Glomerular visceral epithelial cell (primary cell): ENCODE data around the gene OAS3.
A peak's percentile ranks its signal among the peaks of the same experiment; 100 is the strongest.
"Not testable (repeated sequence)": the region's sequence is repeated elsewhere in the genome, so short reads cannot be mapped to it uniquely, and the experiment has no call there.

Source experiments
- DNase-seq: peaks from one replicate; pipeline ENCODE4 v3.0.0-alpha.2; 2016; ENCODE audit errors: extremely low spot score

Gene OAS3

DNA sequence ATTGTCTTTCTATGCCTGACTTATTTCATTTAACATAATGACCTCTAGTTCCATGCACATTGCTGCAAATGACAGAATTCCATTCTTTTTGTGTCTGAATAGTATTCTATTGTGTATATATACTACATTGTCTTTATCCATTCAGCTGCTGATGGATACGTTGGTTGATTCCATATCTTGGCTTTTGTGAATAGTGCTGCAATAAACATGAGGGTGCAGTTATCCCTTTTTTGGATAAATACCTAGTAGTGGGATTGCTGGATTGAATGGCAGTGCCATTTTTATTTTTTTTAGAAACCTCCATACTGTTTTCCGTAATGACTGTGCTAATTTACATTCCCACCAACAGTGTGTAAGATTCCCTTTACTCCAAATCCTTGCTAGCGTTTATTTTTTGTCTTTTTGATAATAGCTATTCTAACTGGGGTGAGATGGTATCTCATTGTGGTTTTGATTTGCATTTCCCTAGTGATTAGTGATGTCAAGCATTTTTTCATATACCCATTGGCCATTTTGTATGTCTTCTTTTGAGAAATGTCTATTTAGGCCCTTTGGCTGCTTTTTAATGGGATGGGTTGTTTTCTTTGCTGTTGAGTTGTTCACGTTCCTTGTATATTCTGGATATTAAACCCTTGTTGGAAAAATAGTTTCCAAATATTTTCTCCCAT, 42.4 kb downstream of the OAS3 start:
- DNase-seq: no peak

DNA sequence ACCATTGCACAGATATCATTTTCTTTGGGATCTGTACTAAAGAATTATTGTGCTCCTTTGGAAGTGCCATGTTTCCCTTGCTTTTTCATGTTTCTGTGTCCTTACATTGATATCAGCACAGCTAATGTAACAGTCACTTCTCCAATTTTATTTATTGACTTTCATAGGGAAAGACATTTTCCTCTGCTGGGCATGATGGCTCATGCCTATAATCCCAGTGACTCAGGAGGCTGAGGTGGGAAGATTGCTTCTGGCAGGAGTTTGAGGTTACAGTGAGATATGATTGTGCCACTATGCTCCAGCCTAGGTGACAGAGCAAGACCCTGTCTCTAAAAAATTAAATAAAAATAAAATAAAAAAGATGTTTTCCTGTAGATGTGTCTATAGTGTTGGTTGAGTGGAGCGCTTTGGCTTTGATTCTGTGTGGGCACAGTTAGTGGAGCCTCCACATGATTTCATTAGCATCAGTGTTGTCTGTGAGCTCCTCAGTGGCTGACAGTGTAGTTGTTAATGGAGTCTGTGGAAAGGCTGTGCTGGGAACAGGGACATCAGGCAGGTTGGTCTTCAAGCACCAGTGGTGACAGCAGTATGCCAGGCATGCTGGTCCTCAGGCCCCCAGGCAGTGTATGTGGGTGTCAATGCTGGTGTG, 47.5 kb downstream of the OAS3 start:
- no peak for DNase-seq

DNA sequence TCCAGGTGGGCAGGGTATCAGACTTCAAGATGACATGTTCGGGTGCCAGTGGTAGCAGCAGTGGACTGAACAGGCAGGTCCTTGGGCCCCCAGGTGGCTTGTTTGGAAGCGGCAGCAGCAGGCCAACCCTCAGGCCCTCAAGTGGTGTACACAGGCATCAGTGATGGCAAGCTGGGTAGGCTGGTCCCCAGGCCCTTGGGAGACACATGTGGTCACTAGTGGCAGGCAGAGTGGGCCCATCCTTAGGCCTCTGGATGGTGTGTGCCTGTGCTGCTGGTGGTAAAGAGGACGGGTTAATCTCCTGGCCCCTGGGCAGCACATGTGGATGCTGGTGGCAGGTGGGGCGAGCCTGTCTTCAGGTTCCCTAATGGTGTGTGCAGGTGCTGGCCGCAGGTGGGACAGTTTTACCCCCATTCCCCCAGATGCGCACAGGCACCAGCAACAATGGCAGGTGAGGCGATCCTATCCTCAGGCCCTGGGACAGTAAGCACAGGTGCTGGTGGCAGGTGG, 48.1 kb downstream of the OAS3 start:
- DNase-seq: no peak

DNA sequence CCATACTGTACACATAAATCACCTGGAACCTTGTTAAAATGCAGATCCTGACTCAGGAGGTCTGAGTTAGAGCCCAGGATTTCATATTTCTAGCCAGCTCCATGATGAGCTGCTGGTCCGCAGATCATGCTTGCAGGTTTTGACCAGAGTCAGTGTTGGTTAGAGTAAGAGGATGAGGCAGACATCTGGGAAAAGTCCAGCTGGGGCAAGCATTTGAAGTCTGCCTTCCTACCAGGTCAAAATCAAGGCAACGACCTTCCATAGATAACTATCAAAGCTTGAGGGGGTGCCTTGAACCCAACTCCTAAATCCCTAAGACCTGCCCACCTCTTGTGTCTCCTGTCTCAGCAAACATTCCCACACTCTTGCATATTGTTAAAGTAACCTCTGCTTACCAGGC, 49.3 kb downstream of the OAS3 start:
- DNase-seq: no peak

DNA sequence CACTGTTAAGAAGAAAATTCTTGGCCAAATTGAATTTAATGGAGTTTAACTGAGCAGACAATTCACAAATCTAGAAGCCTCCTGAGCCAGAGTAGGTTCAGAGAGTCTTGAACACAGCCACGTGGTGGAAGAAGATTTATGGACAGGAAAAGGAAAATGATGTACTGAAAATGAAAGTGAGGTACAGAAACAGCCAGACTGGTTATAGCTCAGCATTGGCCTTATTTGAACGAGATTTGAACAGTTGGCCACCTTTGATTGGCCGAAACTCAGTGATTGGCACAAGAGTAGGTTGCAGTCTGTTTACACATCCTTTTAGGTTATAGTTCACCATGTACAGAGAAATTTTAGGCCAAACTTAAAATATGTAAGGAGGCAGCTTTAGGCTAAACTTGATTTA, 50.0 kb downstream of the OAS3 start:
- DNase-seq: no peak

DNA sequence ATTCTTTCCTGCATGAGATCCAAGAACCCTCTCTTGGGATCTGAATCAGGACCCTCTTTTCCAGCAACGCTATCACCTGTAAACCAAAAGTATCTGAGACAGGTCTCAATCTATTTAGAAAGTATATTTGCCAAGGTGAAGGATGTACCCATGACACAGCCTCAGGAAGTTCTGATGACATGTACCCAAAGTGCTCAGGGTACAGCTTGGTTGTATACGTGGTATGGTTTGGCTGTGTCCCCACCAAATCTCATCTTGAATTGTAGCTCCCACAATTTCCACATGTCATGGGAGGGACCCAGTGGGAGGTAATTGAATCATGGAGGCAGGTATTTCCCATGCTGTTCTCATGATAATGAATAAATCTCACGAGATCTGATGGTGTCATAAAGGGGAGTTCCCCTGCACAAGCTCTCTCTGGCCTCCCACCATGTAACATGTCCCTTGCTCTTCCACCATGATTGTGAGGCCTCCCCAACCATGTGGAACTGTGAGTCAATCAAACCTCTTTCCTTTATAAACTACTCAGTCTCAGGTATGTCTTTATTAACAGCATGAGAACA, 50.6 kb downstream of the OAS3 start:
- not testable (repeated sequence) for DNase-seq

DNA sequence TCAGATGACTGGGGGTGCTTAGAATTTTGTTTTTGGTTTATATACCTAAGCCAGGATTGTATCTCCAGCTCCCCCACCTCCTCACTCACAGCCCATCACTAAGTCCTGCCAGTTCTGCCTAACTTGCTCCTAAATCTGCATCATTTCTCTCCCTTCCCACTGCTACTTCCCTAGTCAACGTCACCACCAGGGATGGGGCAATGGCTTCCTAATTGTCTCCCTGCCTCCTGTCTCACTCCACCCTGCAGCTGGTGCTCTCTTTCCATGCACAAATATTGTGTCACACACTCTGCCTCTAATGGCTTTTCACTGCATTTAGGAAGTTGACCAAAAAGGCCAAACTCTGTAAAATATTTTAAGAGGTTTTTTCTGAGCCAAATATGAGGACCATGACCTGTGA, 51.5 kb downstream of the OAS3 start:
- no peak for DNase-seq

DNA sequence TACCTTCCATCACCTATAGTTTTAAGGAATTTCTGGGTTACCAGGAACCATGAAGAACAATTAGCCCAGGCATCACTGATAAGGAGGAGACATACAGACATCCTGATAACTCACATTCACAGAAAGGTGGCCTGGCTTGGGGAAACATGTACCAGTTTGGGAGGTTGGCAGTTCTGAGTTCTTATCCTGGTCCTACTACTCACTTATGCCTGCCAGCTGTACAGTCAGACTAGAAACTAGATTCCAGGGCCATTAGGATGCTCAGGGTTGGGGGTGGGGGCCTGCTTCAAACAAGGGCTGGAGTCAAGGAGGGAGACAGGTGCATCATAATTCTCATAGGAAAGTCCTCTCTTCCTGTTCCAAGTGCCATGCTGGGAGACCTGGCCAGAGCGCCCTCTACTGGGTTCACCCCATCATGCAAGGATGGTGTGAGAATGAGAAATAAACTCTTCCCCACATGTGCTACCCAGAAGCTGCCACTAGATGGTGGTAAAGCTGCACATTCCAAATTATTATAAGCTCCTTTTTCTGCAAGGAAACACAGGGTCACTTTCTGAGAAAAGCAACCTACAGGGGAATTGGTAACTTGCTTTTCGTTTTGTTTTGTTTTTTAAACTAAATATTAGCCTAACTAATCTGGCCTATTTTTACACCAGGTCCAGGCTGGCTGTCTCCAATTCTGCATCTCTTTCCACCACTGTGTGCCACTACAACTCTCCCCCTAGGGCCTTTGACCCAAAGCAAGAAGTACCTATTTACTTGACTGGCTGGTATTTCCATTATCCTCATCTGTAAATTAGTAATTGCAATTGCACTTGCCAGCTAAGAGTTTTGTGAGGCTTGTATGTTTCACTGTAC, 54.5 kb downstream of the OAS3 start:
- peak; percentile 60 for DNase-seq

DNA sequence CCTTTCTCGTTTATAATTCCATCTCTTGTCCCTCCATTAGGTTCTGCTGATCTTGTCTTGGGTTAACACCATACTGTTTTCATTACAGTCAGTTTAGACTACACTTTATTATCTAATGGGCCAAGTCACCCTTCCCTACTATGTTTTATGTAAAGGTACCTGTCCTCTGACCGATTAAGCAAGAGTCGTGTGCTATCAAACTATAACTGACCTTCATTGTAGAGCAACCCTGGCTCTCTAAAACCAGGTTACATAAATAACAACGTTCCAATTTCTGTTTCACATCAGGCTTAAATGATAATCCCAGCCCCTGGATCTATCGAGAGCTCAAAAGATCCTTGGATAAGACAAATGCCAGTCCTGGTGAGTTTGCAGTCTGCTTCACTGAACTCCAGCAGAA, 56.7 kb downstream of the OAS3 start:
- no peak for DNase-seq

DNA sequence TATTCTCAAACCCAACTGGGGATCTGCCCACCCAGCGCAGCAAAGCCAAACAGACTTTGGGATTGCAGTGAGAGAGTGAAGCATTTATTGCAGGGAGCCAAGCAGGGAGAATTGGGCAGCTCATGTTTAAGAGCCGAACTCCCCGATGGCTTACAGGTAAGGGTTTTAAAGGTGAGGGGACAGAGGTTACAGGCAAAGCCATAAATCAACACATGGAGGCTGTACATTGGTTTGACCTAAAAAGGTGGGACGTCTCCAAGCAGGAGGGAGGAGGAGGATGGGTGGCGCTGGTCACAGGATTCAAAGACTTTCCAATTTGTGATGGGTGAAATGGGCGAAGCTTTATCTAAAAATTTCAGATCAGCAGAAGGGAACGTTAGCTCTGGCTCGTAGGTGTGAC, 58.2 kb downstream of the OAS3 start:
- DNase-seq: no peak

DNA sequence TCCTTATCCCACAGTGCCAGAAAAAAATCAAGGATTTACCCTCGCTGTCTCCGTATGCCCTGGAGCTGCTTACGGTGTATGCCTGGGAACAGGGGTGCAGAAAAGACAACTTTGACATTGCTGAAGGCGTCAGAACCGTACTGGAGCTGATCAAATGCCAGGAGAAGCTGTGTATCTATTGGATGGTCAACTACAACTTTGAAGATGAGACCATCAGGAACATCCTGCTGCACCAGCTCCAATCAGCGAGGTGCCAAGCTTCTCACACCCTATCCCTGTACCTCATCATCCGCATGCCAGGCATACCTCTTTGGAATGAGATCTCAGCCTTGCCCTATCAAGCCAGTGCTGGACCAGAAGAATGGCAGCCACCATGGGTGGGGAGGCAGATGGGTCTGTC, 59.2 kb downstream of the OAS3 start:
- DNase-seq: no peak

DNA sequence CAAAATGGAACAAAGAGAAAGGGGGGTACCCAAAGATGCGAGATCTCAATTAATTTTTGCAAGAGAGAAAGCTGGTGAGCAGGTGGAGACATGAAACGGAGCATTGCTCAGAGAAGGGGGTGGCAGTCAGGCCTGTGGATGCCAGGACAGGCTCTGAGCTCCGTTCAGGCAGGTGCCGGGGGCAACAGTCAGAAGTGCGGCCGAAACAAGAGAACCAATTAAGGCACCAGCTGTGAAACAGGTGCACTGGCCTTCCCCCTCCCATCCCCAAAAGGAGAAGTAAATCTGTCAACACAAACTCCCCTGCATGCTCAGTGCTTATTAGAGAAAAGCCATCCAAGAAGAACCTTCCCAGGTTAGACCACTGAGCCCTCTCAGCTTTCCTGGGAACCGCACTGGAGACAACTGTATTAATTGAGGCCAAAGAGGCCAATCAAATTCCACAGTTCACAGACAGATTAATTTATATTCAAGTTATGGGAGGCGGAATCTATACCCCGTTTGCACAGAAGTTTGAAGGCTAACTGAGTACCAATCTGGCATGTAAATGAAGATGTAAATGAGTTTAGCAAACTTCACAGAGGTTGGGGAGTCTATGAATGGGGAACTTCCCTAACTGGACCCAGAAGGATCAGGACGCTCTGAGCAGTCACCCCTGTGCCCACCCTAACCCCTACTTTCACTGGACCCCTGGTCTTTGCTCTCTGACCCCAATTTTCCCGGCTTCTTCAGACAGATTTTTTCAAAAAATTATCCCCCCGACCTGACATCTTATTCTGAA, 60.9 kb downstream of the OAS3 start:
- no peak for DNase-seq

DNA sequence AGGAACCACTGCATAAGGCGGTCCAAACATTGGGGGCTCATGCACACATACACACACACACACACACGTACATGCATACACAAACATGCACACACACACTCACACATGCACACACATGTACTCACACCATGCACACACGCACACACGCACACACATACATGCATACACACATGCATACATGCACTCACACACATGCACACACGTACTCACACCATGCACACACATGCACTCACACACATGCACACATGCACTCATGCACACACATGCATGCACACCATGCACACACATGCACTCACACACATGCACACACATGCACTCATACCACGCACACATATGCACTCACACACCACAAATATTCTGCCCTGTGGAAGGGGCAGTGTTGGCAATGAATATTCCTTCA, 62.2 kb downstream of the OAS3 start:
- DNase-seq: no peak

DNA sequence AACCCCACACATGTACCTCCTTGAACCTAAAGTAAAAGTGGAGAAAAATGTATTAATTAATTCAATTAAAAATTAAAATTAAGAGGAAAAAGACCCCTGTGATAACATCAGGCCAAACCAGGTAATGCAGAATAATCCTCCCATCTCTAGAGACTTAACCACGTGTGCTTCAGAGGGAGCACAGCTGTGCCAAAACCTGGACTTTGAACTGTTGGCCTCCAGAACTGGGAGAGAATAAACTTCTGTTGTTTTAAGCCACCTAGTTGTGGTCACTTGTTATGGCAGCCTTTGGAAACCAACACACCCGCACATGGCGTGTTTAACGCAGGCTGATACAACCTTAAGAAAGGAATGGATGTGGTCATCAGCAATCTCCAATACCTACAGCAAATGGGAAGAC, 63.9 kb downstream of the OAS3 start:
- no peak for DNase-seq

DNA sequence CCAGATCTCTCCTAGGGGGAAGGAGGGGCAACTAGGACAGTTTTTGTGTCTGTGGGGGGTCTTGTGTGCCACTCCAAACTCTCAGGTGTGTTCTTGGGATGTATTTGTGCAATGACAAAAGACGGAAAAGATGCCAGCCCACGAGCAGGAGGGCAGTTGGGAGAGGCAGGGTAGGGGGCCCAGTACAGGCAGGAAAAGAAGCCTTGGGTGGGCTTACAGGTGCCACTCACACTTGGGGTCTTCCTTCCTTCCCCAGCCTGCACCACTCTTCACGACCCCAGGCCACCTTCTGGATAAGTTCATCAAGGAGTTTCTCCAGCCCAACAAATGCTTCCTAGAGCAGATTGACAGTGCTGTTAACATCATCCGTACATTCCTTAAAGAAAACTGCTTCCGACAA, 64.4 kb downstream of the OAS3 start:
- DNase-seq: no peak

DNA sequence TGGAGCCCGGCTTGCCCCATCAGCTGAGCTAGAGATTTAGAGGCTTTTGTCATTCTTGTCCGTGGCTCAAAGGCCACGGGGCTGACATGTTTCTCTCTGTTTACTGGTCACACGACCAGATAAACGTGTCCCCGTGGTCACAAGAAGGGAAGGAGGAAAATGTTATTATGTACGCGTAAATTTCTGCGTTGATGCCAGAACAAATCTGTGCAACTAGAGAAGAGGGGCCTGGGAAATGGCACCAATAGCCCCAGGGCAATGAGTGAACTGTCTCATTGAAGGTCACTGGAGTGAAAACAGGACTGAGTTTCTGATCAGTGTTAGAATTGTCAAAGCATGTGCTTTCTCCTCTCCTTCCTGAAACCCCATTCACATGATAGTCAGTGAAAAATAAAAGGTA, 65.4 kb downstream of the OAS3 start:
- DNase-seq: no peak

DNA sequence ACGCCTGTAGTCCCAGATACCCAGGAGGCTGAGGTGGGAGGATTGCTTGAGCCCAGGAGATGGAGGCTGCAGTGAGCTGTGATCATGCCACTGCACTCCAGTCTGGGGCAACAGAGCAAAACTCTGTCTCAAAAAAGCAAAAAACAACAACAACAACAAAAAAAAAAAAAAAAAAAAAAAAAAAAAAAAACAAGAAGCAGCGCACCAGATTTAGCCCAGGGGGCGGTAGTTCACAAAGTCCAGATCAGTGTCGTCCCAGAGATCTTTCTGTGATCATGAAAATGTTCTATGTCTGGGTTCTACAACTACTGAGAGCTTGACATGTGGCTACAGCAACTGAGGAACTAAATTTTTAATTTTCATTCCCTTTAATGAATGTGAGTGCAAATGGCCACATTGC, 67.5 kb downstream of the OAS3 start:
- peak; percentile 2 for DNase-seq

DNA sequence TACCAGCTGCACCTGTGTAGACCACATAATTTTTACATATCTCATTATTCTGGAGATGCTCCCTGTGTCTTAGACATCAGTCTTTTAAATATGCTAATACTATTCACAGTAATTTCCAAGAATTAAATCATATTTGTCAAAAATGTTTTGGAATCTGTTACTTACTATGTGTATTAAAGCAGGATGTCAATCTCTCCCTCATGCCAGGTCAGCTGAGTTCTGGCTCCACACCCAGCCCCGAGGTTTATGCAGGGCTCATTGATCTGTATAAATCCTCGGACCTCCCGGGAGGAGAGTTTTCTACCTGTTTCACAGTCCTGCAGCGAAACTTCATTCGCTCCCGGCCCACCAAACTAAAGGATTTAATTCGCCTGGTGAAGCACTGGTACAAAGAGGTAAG, 67.9 kb downstream of the OAS3 start:
- no peak for DNase-seq

DNA sequence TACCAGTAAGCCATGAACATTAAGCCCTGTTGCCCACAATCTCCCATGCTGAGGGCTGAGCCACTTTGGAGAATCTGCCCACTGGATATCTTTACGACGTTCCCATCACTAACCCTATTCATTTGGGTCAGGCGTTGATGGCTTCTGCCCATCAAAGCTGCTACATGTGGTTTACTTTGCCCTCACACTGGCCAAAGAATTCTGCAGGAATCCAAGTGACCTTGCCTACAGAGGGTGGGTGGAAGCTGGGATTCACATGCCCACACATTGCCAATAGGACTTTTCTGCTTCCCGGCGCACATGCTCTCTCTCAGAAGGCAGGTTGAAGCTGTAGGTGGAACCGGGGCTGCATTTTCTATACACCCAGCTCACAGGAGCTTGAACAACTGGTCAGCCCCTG, 68.4 kb downstream of the OAS3 start:
- DNase-seq: peak; percentile 16

DNA sequence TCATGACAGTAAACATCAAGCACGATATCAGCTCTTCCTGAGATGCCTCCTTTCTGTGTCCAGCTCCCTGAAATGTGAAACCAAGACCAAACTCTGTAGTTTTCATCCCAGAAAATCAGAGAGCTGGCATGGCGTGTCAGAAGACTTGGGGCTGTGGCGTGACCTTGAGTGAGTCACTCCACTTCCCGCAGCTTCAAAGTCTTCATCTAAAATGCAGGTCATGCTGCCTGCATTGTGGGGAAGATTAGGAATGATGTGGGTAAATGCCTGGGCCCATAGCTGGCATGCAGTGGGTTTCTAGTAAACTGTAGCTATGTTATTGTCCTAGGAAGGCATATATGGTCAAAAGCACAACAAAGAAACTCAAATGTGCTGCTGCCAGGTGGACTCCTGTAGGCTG, 68.9 kb downstream of the OAS3 start:
- DNase-seq: peak; percentile 83

DNA sequence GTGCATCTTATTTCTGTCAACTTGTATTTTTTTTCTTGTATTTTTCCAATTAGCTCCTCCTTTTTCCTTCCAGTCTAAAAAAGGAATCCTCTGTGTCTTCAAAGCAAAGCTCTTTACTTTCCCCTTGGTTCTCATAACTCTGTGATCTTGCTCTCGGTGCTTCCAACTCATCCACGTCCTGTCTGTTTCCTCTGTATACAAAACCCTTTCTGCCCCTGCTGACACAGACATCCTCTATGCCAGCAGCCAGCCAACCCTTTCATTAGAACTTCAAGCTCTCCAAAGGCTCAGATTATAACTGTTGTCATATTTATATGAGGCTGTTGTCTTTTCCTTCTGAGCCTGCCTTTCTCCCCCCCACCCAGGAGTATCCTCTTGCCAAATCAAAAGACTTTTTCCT, 72.4 kb downstream of the OAS3 start:
- DNase-seq: no peak

DNA sequence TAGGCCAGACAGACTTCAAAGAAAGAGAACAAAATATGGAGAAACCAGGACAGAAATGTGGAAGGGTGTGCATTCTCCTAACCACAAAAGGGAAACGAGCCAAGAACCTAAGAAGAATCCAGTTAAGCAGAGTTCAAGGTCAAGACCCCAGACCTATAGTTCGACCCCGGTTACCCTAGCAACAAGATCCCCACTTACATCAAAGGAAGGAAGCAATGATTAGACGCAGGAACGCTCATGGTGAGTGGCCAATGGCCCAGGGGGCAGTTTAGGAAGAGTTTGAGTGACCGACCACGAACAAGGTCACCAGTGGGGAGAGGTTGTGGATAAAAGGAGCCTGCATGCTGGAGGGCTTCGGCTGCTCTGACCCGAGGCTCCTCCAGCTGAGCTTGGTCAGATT, 76.3 kb downstream of the OAS3 start:
- DNase-seq: no peak
